ENCODE measurements around the gene P2RY14. TPM values are rescaled to one million over a fixed set of nuclear protein-coding genes. Genes with fewer than 3 reads are reported as not detected.

Gene P2RY14
- total and polyA plus RNA-seq, 2 donors (not counting 1 experiment from before 2014, with no cell fraction given) = 0.26 TPM; not detected in 1

GRCh38 chr3:151301787-151302186 is 23.4 kb upstream of the P2RY14 start:
- Histone ChIP-seq H3K27ac (ENCODE audit: insufficient read depth, low read length) (no peak overlapping the region), H3K4me3 (replicated peaks in 1 of 4; ENCODE audit: control extremely low read depth in 1 of 4, insufficient read depth in 1 of 4, low read depth in 3 of 4, low read length in 4 of 4) (no peak overlapping the region), H3K4me2 (ENCODE audit: extremely low read depth, insufficient read depth, low read length) (no peak overlapping the region), H3K9ac (ENCODE audit: insufficient read depth, low read length) (no peak overlapping the region), H3K4me1 (ENCODE audit: control insufficient read depth, extremely low read depth, insufficient read depth, low read length) (peaks cover 26% of the 10 kb centered on the region), H3K9me3 (ENCODE audit: control insufficient read depth, insufficient read depth, low read depth, low read length) (no peaks in the 10 kb centered on the region), H3K36me3 (ENCODE audit: control insufficient read depth, insufficient read depth, low read length) (no peaks in the 10 kb centered on the region), H3K79me2 (ENCODE audit: control insufficient read depth, insufficient read depth, low read length) (no peaks in the 10 kb centered on the region), H2AFZ (ENCODE audit: low read length) (no peak overlapping the region), H4K20me1 (ENCODE audit: control insufficient read depth, extremely low read depth, insufficient read depth, low read length) (no peaks in the 10 kb centered on the region), H3K27me3 (ENCODE audit: control insufficient read depth, insufficient read depth, low read length) (no peaks in the 10 kb centered on the region)
- no peak for TF ChIP-seq EZH2 (IDR thresholded peaks at IDR 0.05; ENCODE audit: low read length, missing control alignments)
- TF ChIP-seq CTCF (conservative IDR thresholded peaks at IDR 0.05 in 1 of 2, IDR thresholded peaks at IDR 0.05 in 1 of 2; ENCODE audit: low read depth in 1 of 2, low read length in 2 of 2) = no peak
- DNase-seq (ENCODE audit: low read depth in 2 of 2) = peak; percentile 87 to 90

- no peak overlapping the region for H3K4me2 ChIP-seq (ENCODE audit: extremely low read depth, insufficient read depth, low read length)
- H3K4me3 ChIP-seq (replicated peaks in 1 of 4; ENCODE audit: control extremely low read depth in 1 of 4, insufficient read depth in 1 of 4, low read depth in 3 of 4, low read length in 4 of 4) = no peak overlapping the region
- no peaks in the 10 kb centered on the region for H3K79me2 ChIP-seq (ENCODE audit: control insufficient read depth, insufficient read depth, low read length)
- peaks cover 16% of the 10 kb centered on the region for H3K4me1 ChIP-seq (ENCODE audit: control insufficient read depth, extremely low read depth, insufficient read depth, low read length)
- H3K27me3 ChIP-seq (ENCODE audit: control insufficient read depth, insufficient read depth, low read length) = no peaks in the 10 kb centered on the region
- H3K36me3 ChIP-seq (ENCODE audit: control insufficient read depth, insufficient read depth, low read length) = no peaks in the 10 kb centered on the region
- H3K9ac ChIP-seq (ENCODE audit: insufficient read depth, low read length) = no peak overlapping the region
- H2AFZ ChIP-seq (ENCODE audit: low read length) = no peak overlapping the region
- H3K27ac ChIP-seq (ENCODE audit: insufficient read depth, low read length) = no peak overlapping the region
- no peaks in the 10 kb centered on the region for H3K9me3 ChIP-seq (ENCODE audit: control insufficient read depth, insufficient read depth, low read depth, low read length)
- no peaks in the 10 kb centered on the region for H4K20me1 ChIP-seq (ENCODE audit: control insufficient read depth, extremely low read depth, insufficient read depth, low read length)
- no peak for DNase-seq (ENCODE audit: low read depth in 2 of 2)
- TF ChIP-seq EZH2 (IDR thresholded peaks at IDR 0.05; ENCODE audit: low read length, missing control alignments) = no peak
- TF ChIP-seq CTCF (conservative IDR thresholded peaks at IDR 0.05 in 1 of 2, IDR thresholded peaks at IDR 0.05 in 1 of 2; ENCODE audit: low read depth in 1 of 2, low read length in 2 of 2) = no peak
Measured at GRCh38 chr3:151300539-151300938, 22.2 kb upstream of the P2RY14 start.

- DNase-seq (ENCODE audit: low read depth in 2 of 2) = no peak
- Histone ChIP-seq H3K27ac (ENCODE audit: insufficient read depth, low read length) (no peak overlapping the region), H3K4me2 (ENCODE audit: extremely low read depth, insufficient read depth, low read length) (no peak overlapping the region), H4K20me1 (ENCODE audit: control insufficient read depth, extremely low read depth, insufficient read depth, low read length) (no peaks in the 10 kb centered on the region), H3K4me3 (replicated peaks in 1 of 4; ENCODE audit: control extremely low read depth in 1 of 4, insufficient read depth in 1 of 4, low read depth in 3 of 4, low read length in 4 of 4) (no peak overlapping the region), H3K4me1 (ENCODE audit: control insufficient read depth, extremely low read depth, insufficient read depth, low read length) (peaks cover 6% of the 10 kb centered on the region), H3K9ac (ENCODE audit: insufficient read depth, low read length) (no peak overlapping the region), H3K36me3 (ENCODE audit: control insufficient read depth, insufficient read depth, low read length) (no peaks in the 10 kb centered on the region), H3K79me2 (ENCODE audit: control insufficient read depth, insufficient read depth, low read length) (no peaks in the 10 kb centered on the region), H2AFZ (ENCODE audit: low read length) (no peak overlapping the region), H3K27me3 (ENCODE audit: control insufficient read depth, insufficient read depth, low read length) (no peaks in the 10 kb centered on the region), H3K9me3 (ENCODE audit: control insufficient read depth, insufficient read depth, low read depth, low read length) (no peaks in the 10 kb centered on the region)
- TF ChIP-seq CTCF (conservative IDR thresholded peaks at IDR 0.05 in 1 of 2, IDR thresholded peaks at IDR 0.05 in 1 of 2; ENCODE audit: low read depth in 1 of 2, low read length in 2 of 2) (no peak), EZH2 (IDR thresholded peaks at IDR 0.05; ENCODE audit: low read length, missing control alignments) (no peak)
Measured at GRCh38 chr3:151299006-151299405, 20.7 kb upstream of the P2RY14 start.

Data from fibroblast of lung (primary cell).